Glomerular visceral epithelial cell (primary cell): ENCODE measurements around the gene NDN.

Experiments
- DNase-seq: peaks from one replicate; pipeline ENCODE4 v3.0.0-alpha.2; 2016; ENCODE audit errors: extremely low spot score

The NDN gene

DNA sequence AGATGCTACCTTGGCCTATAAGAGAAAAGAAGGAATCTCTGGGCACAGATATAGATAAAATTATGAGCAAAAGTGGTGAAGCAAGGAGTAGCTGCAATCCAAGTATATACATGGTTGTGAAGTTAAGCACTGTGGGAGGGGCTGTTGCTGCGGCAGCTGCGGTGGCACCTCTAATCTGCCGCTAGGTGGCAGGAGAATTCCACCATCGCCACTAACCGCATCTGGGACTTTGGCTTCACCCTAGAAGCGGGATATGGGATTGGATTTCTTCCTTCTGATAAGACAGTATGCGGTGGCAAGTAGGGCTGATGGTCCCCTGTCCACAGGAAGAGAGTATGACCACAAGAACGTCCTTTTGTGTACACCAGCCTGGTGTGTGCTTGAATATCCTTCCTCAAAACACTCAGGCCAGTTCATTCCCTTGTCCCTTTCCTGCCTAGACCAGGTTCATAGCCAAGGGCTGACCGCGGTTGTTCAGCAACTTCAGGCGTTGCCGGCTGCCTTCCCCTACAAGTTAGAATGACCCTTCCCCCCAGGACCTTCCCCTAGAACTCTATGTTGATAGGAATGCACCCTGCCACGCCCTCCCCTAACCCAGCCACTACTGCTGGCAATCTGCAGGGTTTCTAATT lies 44.6 kb downstream of the NDN start:
- DNase-seq, result no peak
